GM19463 (cell line): ENCODE data around the gene TEX19.

Experiments used
- ATAC-seq: cut with Tn5 transposase; IDR thresholded peaks from one replicate; pipeline ENCODE4 v1.9.1; 2021; ENCODE audit warnings: mild to moderate bottlenecking, moderate library complexity; ENCODE audit not compliant: unreplicated experiment

Gene TEX19

DNA sequence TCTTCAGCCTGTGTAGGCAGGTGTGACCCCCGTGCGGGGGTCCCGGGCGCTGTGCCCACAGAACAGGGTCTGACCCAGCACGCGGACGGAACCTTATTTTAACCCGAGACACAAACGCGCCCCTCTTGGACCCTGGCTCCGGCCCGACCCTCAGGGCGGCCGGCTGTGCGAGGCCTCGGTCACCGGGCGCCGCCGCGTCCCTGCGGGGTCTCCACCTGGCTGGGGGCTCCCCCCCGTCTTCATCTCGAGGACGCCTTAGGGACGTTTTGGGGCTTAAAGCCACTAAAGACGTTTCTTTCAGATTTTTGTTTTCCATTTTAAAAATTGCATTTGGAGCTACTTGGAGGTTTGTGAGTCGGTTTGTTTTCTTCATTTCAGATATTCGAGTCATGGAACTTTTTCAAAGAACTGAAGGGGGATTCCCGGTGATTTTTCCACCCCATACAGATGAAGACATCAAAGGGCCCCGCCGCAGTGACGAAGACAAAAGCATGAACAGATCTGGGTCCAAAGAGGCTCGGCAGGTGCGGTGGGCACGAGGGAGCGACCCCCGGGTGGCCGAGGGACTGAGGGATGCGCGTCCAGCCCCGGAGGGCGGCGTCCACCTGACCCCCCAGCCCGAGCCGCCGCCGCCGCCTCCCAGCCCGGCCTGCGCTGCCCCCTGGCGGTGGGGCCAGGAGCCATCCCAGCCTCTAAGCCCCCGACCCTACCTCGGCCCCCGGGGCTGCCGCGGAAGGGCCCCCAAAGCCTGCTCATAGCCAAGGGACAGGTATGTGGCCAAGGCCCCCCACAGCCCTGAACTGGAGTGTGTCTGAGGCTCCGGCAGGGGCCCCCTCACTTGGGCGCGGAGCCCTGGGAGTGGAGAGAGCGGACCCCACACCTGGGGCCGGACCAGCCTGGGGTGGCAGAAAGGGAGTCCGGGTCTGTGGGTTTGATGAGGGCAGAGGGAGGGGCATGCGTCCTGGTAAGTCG lies 37.8 kb upstream of the TEX19 start:
- no peak for ATAC-seq

GRCh38 chr17:82321947-82322466 lies 37.0 kb upstream of the TEX19 start:
- no peak for ATAC-seq

GRCh38 chr17:82322526-82323453 lies 36.3 kb upstream of the TEX19 start:
- ATAC-seq, result no peak

DNA sequence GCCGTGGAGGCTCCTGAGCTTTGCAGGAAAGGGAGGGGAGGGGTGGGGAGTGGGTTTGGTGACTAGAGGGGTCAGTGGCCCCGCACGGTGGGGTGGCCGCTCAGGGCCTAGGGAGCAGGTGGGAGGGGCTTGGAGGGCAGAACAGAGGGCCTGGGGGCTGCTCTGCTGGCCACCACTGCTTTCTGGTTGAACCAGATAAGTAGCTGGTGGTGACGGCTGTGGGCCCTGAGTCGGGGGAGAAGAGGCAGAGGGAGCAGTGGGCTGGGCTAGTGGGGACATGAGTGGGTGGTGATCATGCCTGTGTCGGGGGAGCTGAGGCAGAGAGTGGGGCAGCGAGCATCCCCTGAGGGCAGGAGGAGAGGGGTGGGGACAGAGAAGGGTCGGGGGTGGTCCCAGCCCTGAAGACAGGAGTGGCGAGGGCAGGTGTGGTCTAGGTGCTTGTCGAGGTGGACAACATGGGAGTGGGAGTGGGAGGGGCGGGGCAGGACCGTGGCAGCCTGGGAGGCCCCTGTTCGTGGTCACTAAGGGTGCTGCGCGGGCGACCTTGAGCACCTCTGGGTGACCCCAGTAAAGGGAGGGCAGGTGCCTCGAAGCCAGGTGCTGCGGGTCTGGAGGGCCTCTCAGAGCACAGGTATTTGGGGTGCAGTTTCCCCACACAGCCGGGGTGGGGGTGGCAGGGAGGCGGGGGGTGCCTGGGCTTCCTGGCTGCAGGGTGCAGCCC lies 35.4 kb upstream of the TEX19 start:
- ATAC-seq, result no peak

DNA sequence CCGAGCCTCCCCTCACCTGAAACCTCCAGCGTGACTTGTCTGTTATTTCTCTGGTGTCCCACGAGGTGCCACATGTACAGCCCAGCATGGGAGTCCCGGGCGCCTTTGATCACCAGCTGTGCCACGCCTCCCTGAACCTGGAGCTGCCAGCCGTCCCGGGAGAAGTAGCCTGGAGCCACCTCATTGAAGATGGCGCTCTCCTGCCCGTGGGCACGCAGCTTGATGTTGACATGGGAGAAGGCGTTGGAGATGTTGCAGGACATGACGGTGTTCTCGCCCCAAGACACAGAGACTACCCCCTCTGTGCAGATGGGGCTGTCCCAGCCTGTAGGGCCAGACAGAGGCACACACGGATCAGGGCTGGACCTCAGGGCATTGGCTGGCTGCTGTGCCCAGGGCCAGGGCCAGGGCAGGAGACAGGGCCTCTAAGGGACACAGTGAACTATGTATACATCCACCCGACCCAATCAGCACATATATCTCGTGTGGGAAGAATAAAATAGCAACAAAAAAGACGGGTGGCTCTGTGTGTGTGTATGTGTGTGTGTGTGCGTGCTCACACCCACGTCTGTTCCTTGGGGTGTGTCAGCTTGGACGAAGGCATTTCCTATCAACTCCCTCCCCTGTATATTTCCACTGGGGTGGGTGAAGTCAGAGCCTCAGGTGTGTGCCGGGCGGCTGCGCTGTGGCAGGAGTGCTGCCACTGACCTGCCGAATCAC lies 34.3 kb upstream of the TEX19 start:
- no peak for ATAC-seq

- no peak for ATAC-seq
These were observed 33.5 kb upstream of the TEX19 start for GRCh38 chr17:82325286-82326180.

DNA sequence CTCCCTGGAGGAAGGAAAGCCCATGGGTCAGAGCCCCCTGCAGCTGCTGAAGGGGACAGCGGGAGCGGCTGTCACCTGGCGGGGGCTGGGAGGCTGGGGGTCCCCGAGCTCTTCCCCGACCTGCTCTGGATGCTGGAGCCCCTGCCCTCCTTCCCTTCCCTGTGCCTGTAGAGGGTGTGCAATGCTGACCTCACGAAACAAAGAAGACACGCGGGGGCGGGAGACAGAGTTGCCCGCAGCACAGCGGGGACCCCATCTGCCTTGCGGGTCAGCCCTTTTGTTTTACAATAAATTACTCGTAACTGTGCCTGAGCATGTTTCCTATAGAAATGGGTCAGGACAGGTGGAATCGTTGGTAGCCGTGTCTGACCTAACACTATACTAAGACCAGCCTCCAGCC lies 31.8 kb upstream of the TEX19 start:
- ATAC-seq, result no peak

- no peak for ATAC-seq
These were observed 31.3 kb upstream of the TEX19 start for GRCh38 chr17:82327757-82328140.

DNA sequence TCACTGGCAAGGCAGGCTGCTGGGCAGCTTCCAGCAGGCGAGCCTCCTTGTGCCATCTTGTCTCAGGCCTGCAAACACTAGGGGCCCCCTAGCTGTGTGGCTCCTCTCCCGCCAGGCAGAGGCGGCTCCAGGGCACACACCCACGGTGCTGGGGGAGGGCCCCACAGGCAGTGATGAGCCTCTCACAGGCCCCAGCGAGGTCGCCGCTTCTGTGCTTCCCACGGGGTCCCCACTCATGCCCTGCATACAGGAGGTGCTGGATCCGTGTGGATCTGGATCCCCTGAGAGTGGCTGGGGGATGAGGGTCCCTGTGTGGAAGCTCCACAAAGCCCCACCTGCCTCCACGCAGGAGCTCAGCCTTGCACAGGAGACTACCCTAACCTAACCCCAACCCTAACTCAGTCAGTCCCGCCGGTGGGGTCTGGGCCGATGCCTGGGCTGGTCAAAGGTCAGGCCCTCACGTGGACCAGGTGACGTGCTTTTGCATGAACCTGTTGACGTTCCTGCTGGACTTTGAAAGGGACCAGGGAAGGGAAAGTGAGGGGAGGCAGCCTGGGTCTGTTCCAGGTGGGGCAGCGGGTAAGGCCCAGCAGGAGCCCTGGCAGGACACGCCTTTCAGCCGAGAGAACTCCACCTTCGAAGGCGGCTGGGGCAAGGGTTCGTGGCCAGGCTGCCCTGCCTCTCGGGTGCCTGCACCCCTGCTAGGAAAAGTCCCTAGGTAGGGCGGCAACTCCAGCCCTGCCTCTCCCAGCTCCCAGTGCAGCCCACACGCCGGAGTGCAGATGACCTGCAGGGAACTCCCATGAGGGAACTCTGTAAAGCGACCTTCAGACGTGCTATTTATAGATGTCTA lies 30.7 kb upstream of the TEX19 start:
- no peak for ATAC-seq

- no peak for ATAC-seq
These were observed 30.0 kb upstream of the TEX19 start for GRCh38 chr17:82328994-82329507.

DNA sequence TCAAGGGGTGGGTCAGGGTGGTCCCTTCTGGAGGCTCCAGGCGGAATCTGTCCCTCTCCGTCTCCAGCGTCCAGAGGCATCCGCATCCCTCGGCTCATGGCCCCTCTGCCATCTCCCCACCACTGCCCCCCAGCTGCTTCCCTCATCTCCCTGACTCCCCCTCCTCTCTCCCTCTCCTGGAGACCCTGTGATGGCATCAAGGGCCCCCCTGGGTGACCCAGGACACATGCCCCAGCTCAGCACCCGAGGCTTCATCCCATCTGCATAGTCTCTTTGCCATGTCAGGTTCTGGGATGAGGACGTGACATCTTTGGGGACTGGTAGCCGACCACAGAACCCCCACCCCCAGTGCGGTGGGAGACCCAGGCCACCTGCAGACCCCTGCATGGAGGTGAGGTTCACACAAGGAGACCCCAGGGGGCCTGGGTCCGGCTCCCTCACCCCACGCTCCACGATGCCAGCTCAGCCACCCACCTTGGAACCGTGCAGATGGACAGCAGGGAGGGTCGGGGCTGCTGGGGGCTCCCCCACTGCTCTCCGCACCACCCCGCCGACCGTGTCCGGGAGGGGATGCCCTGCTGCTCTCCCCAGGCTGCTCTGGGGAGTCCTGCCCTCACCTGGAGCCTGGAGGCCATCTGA lies 29.2 kb upstream of the TEX19 start:
- ATAC-seq, result no peak

GRCh38 chr17:82330322-82331239 lies 28.5 kb upstream of the TEX19 start:
- ATAC-seq, result no peak

GRCh38 chr17:82331345-82331939 lies 27.6 kb upstream of the TEX19 start:
- ATAC-seq, result no peak

DNA sequence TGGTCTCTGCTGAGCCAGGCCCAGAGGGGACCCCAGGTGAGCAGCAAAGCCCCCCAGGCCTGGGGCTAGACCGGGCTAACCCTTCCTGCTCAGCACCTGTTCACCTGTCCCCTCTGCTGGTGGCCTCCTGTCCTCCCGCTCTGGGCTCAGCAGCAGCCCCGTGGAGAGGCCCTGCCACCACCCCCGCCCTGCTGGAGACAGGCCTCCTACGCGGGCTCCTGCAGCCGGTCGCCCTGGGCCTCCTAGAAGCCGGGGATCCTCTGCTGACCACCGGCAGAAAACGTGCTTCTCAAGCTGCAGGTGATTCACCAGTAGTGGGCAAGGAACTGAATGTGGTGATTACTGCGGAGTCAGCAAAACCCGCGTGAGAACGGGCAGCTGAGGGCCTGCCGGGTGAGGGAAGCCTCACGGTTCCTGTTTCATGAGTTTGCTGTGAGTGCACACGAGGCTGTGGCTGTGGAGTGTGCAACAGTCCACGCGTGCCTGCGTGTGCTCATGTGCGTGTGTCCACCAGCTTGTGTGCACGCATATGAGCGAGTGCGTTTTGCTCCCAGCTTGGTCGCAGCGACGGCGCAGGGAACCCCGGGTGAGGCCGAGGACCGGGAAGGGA lies 26.3 kb upstream of the TEX19 start:
- ATAC-seq, result no peak

DNA sequence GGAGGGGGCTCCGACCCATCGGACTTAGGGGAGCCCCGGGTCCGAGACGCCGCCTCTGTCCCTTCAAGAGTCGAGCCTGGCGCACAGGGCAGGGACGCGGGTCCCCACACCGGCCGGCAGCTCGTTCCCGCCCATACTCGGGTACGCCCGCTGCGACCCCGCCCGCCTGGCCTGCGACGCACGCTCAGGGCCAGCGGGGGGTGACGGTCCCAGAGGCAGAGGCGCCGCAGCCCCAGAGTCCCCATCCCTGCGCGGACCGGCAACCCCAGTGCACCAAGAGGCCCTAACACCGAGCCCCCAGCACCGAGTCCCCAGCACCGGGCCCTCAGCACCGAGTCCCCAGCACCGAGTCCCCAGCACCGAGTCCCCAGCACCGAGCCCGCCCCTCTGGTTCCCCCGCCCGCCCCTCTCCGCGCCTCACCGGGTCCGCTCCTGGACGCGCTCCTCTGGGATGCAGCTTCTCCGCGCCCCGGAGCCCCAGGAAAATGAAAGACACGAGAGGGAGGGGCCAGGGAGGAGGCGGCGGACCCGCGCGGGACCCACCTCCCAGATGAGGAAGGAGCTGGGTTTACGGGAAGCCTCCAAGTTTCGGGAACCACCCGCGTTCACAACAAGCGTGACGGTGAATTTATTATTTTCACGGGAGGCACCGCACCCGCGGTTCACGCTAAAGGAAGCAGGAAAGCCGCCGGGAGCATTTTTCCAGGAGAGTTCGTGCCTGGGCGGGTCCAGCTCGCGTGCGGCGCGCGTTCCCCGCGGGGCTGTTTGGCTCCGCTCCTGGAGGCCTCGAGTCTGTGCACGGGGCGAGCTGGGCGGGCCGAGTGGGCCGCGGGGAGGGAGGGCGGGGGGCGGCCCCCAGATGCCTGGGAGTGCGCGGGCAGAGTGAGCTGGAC lies 25.5 kb upstream of the TEX19 start, which contains the start of gene SECTM1:
SECTM1 (minus strand) TSS at position 488 of the 893 bp plus-strand sequence. CDS start 6,526 bp downstream, outside the sequence.
- no peak for ATAC-seq
